ENCODE measurements around the gene PRKCE.
"Not testable (repeated sequence)": the region's sequence is repeated elsewhere in the genome, so short reads cannot be mapped to it uniquely, and the experiment has no call there.

Gene PRKCE

GRCh38 chr2:45889620-45890370, 238.3 kb downstream of the PRKCE start:
- no peaks in the 10 kb centered on the region for H3K27me3 ChIP-seq (ENCODE audit: low read depth, low read length)
- H3K4me3 ChIP-seq (ENCODE audit: low read depth in 1 of 2, low read length in 2 of 2), result no peak overlapping the region
- no peaks in the 10 kb centered on the region for H3K36me3 ChIP-seq (ENCODE audit: control insufficient read depth in 1 of 2, insufficient read depth in 2 of 2, low read length in 2 of 2)
- H3K9me3 ChIP-seq (ENCODE audit: control insufficient read depth in 1 of 2, low read length in 2 of 2), result no peaks in the 10 kb centered on the region
- H3K4me1 ChIP-seq (ENCODE audit: control insufficient read depth in 1 of 2, insufficient read depth in 2 of 2, low read length in 2 of 2), result peaks cover 35 to 62% of the 10 kb centered on the region in 2 donors
- H3K27ac ChIP-seq (ENCODE audit: low read length), result no peak overlapping the region

- H3K27ac ChIP-seq (ENCODE audit: low read length); H3K36me3 ChIP-seq (ENCODE audit: control insufficient read depth in 1 of 2, insufficient read depth in 2 of 2, low read length in 2 of 2): not testable (repeated sequence)
Observed at GRCh38 chr2:45890371-45890646, 238.8 kb downstream of the PRKCE start.

GRCh38 chr2:45890819-45891218, 239.3 kb downstream of the PRKCE start:
- H3K9me3 ChIP-seq (ENCODE audit: control insufficient read depth in 1 of 2, low read length in 2 of 2), result no peaks in the 10 kb centered on the region
- no peak overlapping the region for H3K4me3 ChIP-seq (ENCODE audit: low read depth in 1 of 2, low read length in 2 of 2)
- H3K27ac ChIP-seq (ENCODE audit: low read length), result no peak overlapping the region
- no peaks in the 10 kb centered on the region for H3K36me3 ChIP-seq (ENCODE audit: control insufficient read depth in 1 of 2, insufficient read depth in 2 of 2, low read length in 2 of 2)
- peaks cover 31 to 60% of the 10 kb centered on the region in 2 donors for H3K4me1 ChIP-seq (ENCODE audit: control insufficient read depth in 1 of 2, insufficient read depth in 2 of 2, low read length in 2 of 2)
- H3K27me3 ChIP-seq (ENCODE audit: low read depth, low read length), result no peaks in the 10 kb centered on the region

More at GRCh38 chr2:45890371-45890646, 238.8 kb downstream of the PRKCE start:
- not testable (repeated sequence) for H3K4me3 ChIP-seq (ENCODE audit: low read depth in 1 of 2, low read length in 2 of 2); H3K9me3 ChIP-seq (ENCODE audit: control insufficient read depth in 1 of 2, low read length in 2 of 2); H3K27me3 ChIP-seq (ENCODE audit: low read depth, low read length)
- peaks cover 33 to 60% of the 10 kb centered on the region in 2 donors for H3K4me1 ChIP-seq (ENCODE audit: control insufficient read depth in 1 of 2, insufficient read depth in 2 of 2, low read length in 2 of 2)

GRCh38 chr2:45891719-45892424, 240.4 kb downstream of the PRKCE start:
- H3K4me1 ChIP-seq (ENCODE audit: control insufficient read depth in 1 of 2, insufficient read depth in 2 of 2, low read length in 2 of 2), result peaks cover 25 to 53% of the 10 kb centered on the region in 2 donors
- H3K27ac ChIP-seq (ENCODE audit: low read length), result no peak overlapping the region
- H3K4me3 ChIP-seq (ENCODE audit: low read depth in 1 of 2, low read length in 2 of 2), result no peak overlapping the region
- H3K9me3 ChIP-seq (ENCODE audit: control insufficient read depth in 1 of 2, low read length in 2 of 2), result no peaks in the 10 kb centered on the region
- H3K27me3 ChIP-seq (ENCODE audit: low read depth, low read length), result no peaks in the 10 kb centered on the region
- H3K36me3 ChIP-seq (ENCODE audit: control insufficient read depth in 1 of 2, insufficient read depth in 2 of 2, low read length in 2 of 2), result no peaks in the 10 kb centered on the region

GRCh38 chr2:45892425-45892745, 240.9 kb downstream of the PRKCE start:
- H3K27me3 ChIP-seq (ENCODE audit: low read depth, low read length), result no peaks in the 10 kb centered on the region
- peaks cover 25 to 50% of the 10 kb centered on the region in 2 donors for H3K4me1 ChIP-seq (ENCODE audit: control insufficient read depth in 1 of 2, insufficient read depth in 2 of 2, low read length in 2 of 2)
- no peaks in the 10 kb centered on the region for H3K9me3 ChIP-seq (ENCODE audit: control insufficient read depth in 1 of 2, low read length in 2 of 2)
- H3K36me3 ChIP-seq (ENCODE audit: control insufficient read depth in 1 of 2, insufficient read depth in 2 of 2, low read length in 2 of 2), result no peaks in the 10 kb centered on the region
- no peak overlapping the region for H3K4me3 ChIP-seq (ENCODE audit: low read depth in 1 of 2, low read length in 2 of 2)
- H3K27ac ChIP-seq (ENCODE audit: low read length), result no peak overlapping the region

- no peak overlapping the region for H3K27ac ChIP-seq (ENCODE audit: low read length)
- H3K9me3 ChIP-seq (ENCODE audit: control insufficient read depth in 1 of 2, low read length in 2 of 2), result no peaks in the 10 kb centered on the region
- peaks cover 25 to 50% of the 10 kb centered on the region in 2 donors for H3K4me1 ChIP-seq (ENCODE audit: control insufficient read depth in 1 of 2, insufficient read depth in 2 of 2, low read length in 2 of 2)
- H3K36me3 ChIP-seq (ENCODE audit: control insufficient read depth in 1 of 2, insufficient read depth in 2 of 2, low read length in 2 of 2), result no peaks in the 10 kb centered on the region
- no peaks in the 10 kb centered on the region for H3K27me3 ChIP-seq (ENCODE audit: low read depth, low read length)
- no peak overlapping the region for H3K4me3 ChIP-seq (ENCODE audit: low read depth in 1 of 2, low read length in 2 of 2)
Observed at GRCh38 chr2:45892757-45893156, 241.3 kb downstream of the PRKCE start.

GRCh38 chr2:45894211-45894610, 242.7 kb downstream of the PRKCE start:
- no peaks in the 10 kb centered on the region for H3K36me3 ChIP-seq (ENCODE audit: control insufficient read depth in 1 of 2, insufficient read depth in 2 of 2, low read length in 2 of 2)
- no peaks in the 10 kb centered on the region for H3K27me3 ChIP-seq (ENCODE audit: low read depth, low read length)
- no peak overlapping the region for H3K27ac ChIP-seq (ENCODE audit: low read length)
- no peak overlapping the region for H3K4me3 ChIP-seq (ENCODE audit: low read depth in 1 of 2, low read length in 2 of 2)
- peaks cover 19 to 41% of the 10 kb centered on the region in 2 donors for H3K4me1 ChIP-seq (ENCODE audit: control insufficient read depth in 1 of 2, insufficient read depth in 2 of 2, low read length in 2 of 2)
- H3K9me3 ChIP-seq (ENCODE audit: control insufficient read depth in 1 of 2, low read length in 2 of 2), result no peaks in the 10 kb centered on the region

- Histone ChIP-seq H3K4me1 (ENCODE audit: control insufficient read depth in 1 of 2, insufficient read depth in 2 of 2, low read length in 2 of 2) (peaks cover 18 to 34% of the 10 kb centered on the region in 2 donors), H3K27me3 (ENCODE audit: low read depth, low read length) (no peaks in the 10 kb centered on the region), H3K4me3 (ENCODE audit: low read depth in 1 of 2, low read length in 2 of 2) (no peak overlapping the region), H3K27ac (ENCODE audit: low read length) (no peak overlapping the region), H3K9me3 (ENCODE audit: control insufficient read depth in 1 of 2, low read length in 2 of 2) (no peaks in the 10 kb centered on the region), H3K36me3 (ENCODE audit: control insufficient read depth in 1 of 2, insufficient read depth in 2 of 2, low read length in 2 of 2) (no peaks in the 10 kb centered on the region)
Observed at GRCh38 chr2:45895241-45895861, 243.9 kb downstream of the PRKCE start.

- Histone ChIP-seq H3K36me3 (ENCODE audit: control insufficient read depth in 1 of 2, insufficient read depth in 2 of 2, low read length in 2 of 2) (no peaks in the 10 kb centered on the region), H3K27ac (ENCODE audit: low read length) (no peak overlapping the region), H3K9me3 (ENCODE audit: control insufficient read depth in 1 of 2, low read length in 2 of 2) (no peaks in the 10 kb centered on the region), H3K4me3 (ENCODE audit: low read depth in 1 of 2, low read length in 2 of 2) (no peak overlapping the region), H3K4me1 (ENCODE audit: control insufficient read depth in 1 of 2, insufficient read depth in 2 of 2, low read length in 2 of 2) (peaks cover 18 to 30% of the 10 kb centered on the region in 2 donors), H3K27me3 (ENCODE audit: low read depth, low read length) (no peaks in the 10 kb centered on the region)
Observed at GRCh38 chr2:45896311-45896710, 244.8 kb downstream of the PRKCE start.

- no peak overlapping the region for H3K4me3 ChIP-seq (ENCODE audit: low read depth in 1 of 2, low read length in 2 of 2)
- no peaks in the 10 kb centered on the region for H3K27me3 ChIP-seq (ENCODE audit: low read depth, low read length)
- no peaks in the 10 kb centered on the region for H3K9me3 ChIP-seq (ENCODE audit: control insufficient read depth in 1 of 2, low read length in 2 of 2)
- no peaks in the 10 kb centered on the region for H3K36me3 ChIP-seq (ENCODE audit: control insufficient read depth in 1 of 2, insufficient read depth in 2 of 2, low read length in 2 of 2)
- H3K4me1 ChIP-seq (ENCODE audit: control insufficient read depth in 1 of 2, insufficient read depth in 2 of 2, low read length in 2 of 2), result peaks cover 7 to 16% of the 10 kb centered on the region in 2 donors
- H3K27ac ChIP-seq (ENCODE audit: low read length), result no peak overlapping the region
Observed at GRCh38 chr2:45897842-45898241, 246.4 kb downstream of the PRKCE start.

GRCh38 chr2:45898819-45899218, 247.3 kb downstream of the PRKCE start:
- Histone ChIP-seq H3K4me1 (ENCODE audit: control insufficient read depth in 1 of 2, insufficient read depth in 2 of 2, low read length in 2 of 2) (peaks cover 4 to 13% of the 10 kb centered on the region in 2 donors), H3K27ac (ENCODE audit: low read length) (no peak overlapping the region), H3K9me3 (ENCODE audit: control insufficient read depth in 1 of 2, low read length in 2 of 2) (no peaks in the 10 kb centered on the region), H3K36me3 (ENCODE audit: control insufficient read depth in 1 of 2, insufficient read depth in 2 of 2, low read length in 2 of 2) (no peaks in the 10 kb centered on the region), H3K27me3 (ENCODE audit: low read depth, low read length) (no peaks in the 10 kb centered on the region), H3K4me3 (ENCODE audit: low read depth in 1 of 2, low read length in 2 of 2) (no peak overlapping the region)
